Kidney epithelial cell (primary cell): Measurements from ENCODE around the gene LTBP4. TPM values are rescaled to one million over a fixed set of nuclear protein-coding genes. Genes with fewer than 3 reads are reported as not detected.

Experiments used
- DNase-seq: peaks from one replicate; pipeline ENCODE4 v3.0.0-alpha.2; 2010; ENCODE audit warnings: low read depth
- H3K27me3 ChIP-seq: 2 replicates; pipeline ENCODE4 v1.6.0; 2011; ENCODE audit warnings: low read length; ENCODE audit not compliant: control insufficient read depth, insufficient read depth
- H3K36me3 ChIP-seq: 2 replicates; pipeline ENCODE4 v1.5.1; 2011; ENCODE audit warnings: low read length; ENCODE audit not compliant: control insufficient read depth, insufficient read depth
- H3K4me3 ChIP-seq: 2 replicates; pipeline ENCODE4 v1.5.1; 2011; ENCODE audit warnings: low read depth, mild to moderate bottlenecking, control low read depth, low read length
- CTCF ChIP-seq: IDR thresholded peaks from 2 replicates; pipeline ENCODE4 v1.5.1; 2011; ENCODE audit warnings: mild to moderate bottlenecking, moderate library complexity, low read length, control low read depth, inconsistent platforms; ENCODE audit not compliant: insufficient read depth, poor library complexity, severe bottlenecking
- total RNA-seq: library from RNA; depleted of rRNA; stranded (reverse); fragments of >200 nt; gene quantifications from 2 replicates; pipeline ENCODE4 v1.2.3, GENCODE V29; 2015

Gene LTBP4
- total RNA-seq, 1 donor from 2014 or later, result 89.3 TPM

- no peak for DNase-seq
- Histone ChIP-seq H3K27me3 (peaks cover 26% of the 10 kb centered on the region), H3K36me3 (no peaks in the 10 kb centered on the region), H3K4me3 (peak overlapping the region; percentile 35)
- TF ChIP-seq CTCF, result no peak
Observed at GRCh38 chr19:40567040-40567749, 34.0 kb upstream of the LTBP4 start.

- Histone ChIP-seq H3K27me3 (peaks cover 26% of the 10 kb centered on the region), H3K36me3 (no peaks in the 10 kb centered on the region), H3K4me3 (peak overlapping the region; percentile 35)
- no peak for DNase-seq
- no peak for TF ChIP-seq CTCF
Observed at GRCh38 chr19:40567750-40568494, 33.2 kb upstream of the LTBP4 start.

- no peaks in the 10 kb centered on the region for H3K36me3 ChIP-seq
- H3K4me3 ChIP-seq, result peak overlapping the region; percentile 70
- TF ChIP-seq CTCF, result no peak
- peak; percentile 99 for DNase-seq
- H3K27me3 ChIP-seq, result peaks cover 23% of the 10 kb centered on the region
Observed at GRCh38 chr19:40570313-40571004, 30.7 kb upstream of the LTBP4 start.

GRCh38 chr19:40571005-40571318 is 30.2 kb upstream of the LTBP4 start:
- H3K4me3 ChIP-seq, result no peak overlapping the region
- peaks cover 19% of the 10 kb centered on the region for H3K27me3 ChIP-seq

GRCh38 chr19:40571831-40572495 is 29.2 kb upstream of the LTBP4 start:
- TF ChIP-seq CTCF, result no peak
- Histone ChIP-seq H3K36me3 (no peaks in the 10 kb centered on the region), H3K4me3 (no peak overlapping the region), H3K27me3 (peaks cover 15% of the 10 kb centered on the region)
- no peak for DNase-seq

More at GRCh38 chr19:40571005-40571318, 30.2 kb upstream of the LTBP4 start:
- no peak for DNase-seq
- H3K36me3 ChIP-seq, result no peaks in the 10 kb centered on the region
- TF ChIP-seq CTCF, result no peak
